K562 (cell line): ENCODE results near the gene ZZZ3. TPM values are rescaled to one million over a fixed set of nuclear protein-coding genes. Genes with fewer than 3 reads are reported as not detected.

Experiments
- BRCA1 ChIP-seq, 2 experiments: fragments of 450-650 bp in 1 of 2; sonication (generic) in 1 of 2; formaldehyde crosslinking in 1 of 2; IDR thresholded peaks; 2 replicates each; pipeline versions ENCODE4 v1.5.0 to v1.6.1; 2017 to 2020; ENCODE audit warnings: mild to moderate bottlenecking in 1 of 2, missing genetic modification reagents in 1 of 2
- ESRRB ChIP-seq: fragments of 250-450 bp; sonication (Bioruptor Pico); IDR thresholded peaks from 2 replicates; pipeline ENCODE4 v1.5.0; 2020; ENCODE audit warnings: mild to moderate bottlenecking, moderate library complexity, borderline replicate concordance
- KLF13 ChIP-seq: fragments of 450-650 bp; IDR thresholded peaks from 2 replicates; pipeline ENCODE4 v1.6.1; 2016; ENCODE audit warnings: missing genetic modification characterization, low read depth, mild to moderate bottlenecking, missing compliant biosample characterization, moderate library complexity, borderline replicate concordance
- LARP7 ChIP-seq: fragments of 450-650 bp; IDR thresholded peaks from 2 replicates; pipeline ENCODE4 v1.6.1; 2016
- MCM2 ChIP-seq: fragments of 450-650 bp; IDR thresholded peaks from 2 replicates; pipeline ENCODE4 v1.6.1; 2017; ENCODE audit warnings: low read depth, mild to moderate bottlenecking
- PCBP1 ChIP-seq: fragments of 200-400 bp; formaldehyde crosslinking; IDR thresholded peaks from 2 replicates; pipeline ENCODE4 v1.6.1; 2018; ENCODE audit warnings: mild to moderate bottlenecking, low read depth, low read length; ENCODE audit not compliant: poor library complexity, severe bottlenecking
- SNRNP70 ChIP-seq: fragments of 200-400 bp; formaldehyde crosslinking; optimal IDR thresholded peaks from 2 replicates; pipeline ENCODE3; 2017; ENCODE audit warnings: low read depth, low read length
- TBL1XR1 ChIP-seq, 2 experiments: IDR thresholded peaks; 2 replicates each; pipeline ENCODE4 v1.6.1; 2012; ENCODE audit warnings: improper control_type of control experiment in 2 of 2, low read length in 2 of 2, mild to moderate bottlenecking in 1 of 2
- TSC22D4 ChIP-seq: fragments of 450-650 bp; IDR thresholded peaks from 2 replicates; pipeline ENCODE4 v1.6.1; 2016; ENCODE audit warnings: missing genetic modification characterization, missing biosample characterization, control low read depth
- ZFP30 ChIP-seq: fragments of 250-450 bp; sonication (Bioruptor Pico); IDR thresholded peaks from 2 replicates; pipeline ENCODE4 v1.8.0; 2022; ENCODE audit warnings: moderate library complexity, mild to moderate bottlenecking, inconsistent platforms, borderline replicate concordance
- ZKSCAN1 ChIP-seq: fragments of 150-350 bp; IDR thresholded peaks from 2 replicates; pipeline ENCODE4 v1.6.1; 2016; ENCODE audit warnings: low read depth, low read length
- ZNF134 ChIP-seq: fragments of 250-450 bp; sonication (Bioruptor Pico); conservative IDR thresholded peaks from 2 replicates; pipeline ENCODE4 v1.4.0; 2020
- polyA plus RNA-seq, 8 experiments: library from polyadenylated mRNA; depleted of rRNA in 4 of 8; stranded (reverse) in 5 of 8; unstranded in 3 of 8; fragments of >200 nt; fragmentation: Nextera tagmentation in 2 of 8; fragmentation: Illumina TruSeq in 1 of 8; extraction: Ambion mirVana in 2 of 8; extraction: Trizol in 1 of 8; gene quantifications; 2 replicates each; pipeline versions ENCODE4 v1.2.1 to v1.2.3, GENCODE V29; 2011 to 2014; ENCODE audit warnings: inconsistent platforms in 1 of 8, missing spikeins in 1 of 8
- total RNA-seq, 7 experiments: library from RNA; depleted of rRNA in 6 of 7; stranded (reverse); fragments of >200 nt in 6 of 7; fragmentation: Illumina TruSeq in 2 of 7; extraction: Trizol in 2 of 7; gene quantifications; 2 replicates each; pipeline versions ENCODE4 v1.2.1 to v1.2.3, GENCODE V29; 2011 to 2021; ENCODE audit warnings: low replicate concordance in 1 of 7
- TF ChIP-seq, protein P1 (sequence below), 2 experiments: IDR thresholded peaks; 2 replicates each; pipeline ENCODE4 v1.6.1; 2011; ENCODE audit warnings: borderline replicate concordance in 1 of 2, control low read depth in 1 of 2, low read depth in 1 of 2, low read length in 1 of 2, mild to moderate bottlenecking in 1 of 2, mixed read lengths in 1 of 2, moderate library complexity in 1 of 2; ENCODE audit not compliant: insufficient read depth in 1 of 2, insufficient read length in 1 of 2, poor library complexity in 1 of 2, severe bottlenecking in 1 of 2; ENCODE audit errors: extremely low read depth in 1 of 2
- TF ChIP-seq, protein P2 (sequence below): sonication (generic); formaldehyde crosslinking; IDR thresholded peaks from 2 replicates; pipeline ENCODE4 v1.8.1; 2023; ENCODE audit warnings: mild to moderate bottlenecking, missing genetic modification reagents
- TF ChIP-seq, protein P3 (sequence below): fragments of 250-450 bp; sonication (Bioruptor Pico); IDR thresholded peaks from 2 replicates; pipeline ENCODE4 v1.5.0; 2022; ENCODE audit warnings: mild to moderate bottlenecking
- TF ChIP-seq, protein P4 (sequence below): fragments of 450-650 bp; IDR thresholded peaks from 2 replicates; pipeline ENCODE4 v1.7.1; 2018; ENCODE audit warnings: mild to moderate bottlenecking, low read depth; ENCODE audit not compliant: partially characterized antibody

The ZZZ3 gene
- total and polyA plus RNA-seq, 9 of the 15 experiments (the other 6 are each of a cell fraction or from before 2014, with no cell fraction given), result 13.9 to 64.0 (median 36.7) TPM

DNA sequence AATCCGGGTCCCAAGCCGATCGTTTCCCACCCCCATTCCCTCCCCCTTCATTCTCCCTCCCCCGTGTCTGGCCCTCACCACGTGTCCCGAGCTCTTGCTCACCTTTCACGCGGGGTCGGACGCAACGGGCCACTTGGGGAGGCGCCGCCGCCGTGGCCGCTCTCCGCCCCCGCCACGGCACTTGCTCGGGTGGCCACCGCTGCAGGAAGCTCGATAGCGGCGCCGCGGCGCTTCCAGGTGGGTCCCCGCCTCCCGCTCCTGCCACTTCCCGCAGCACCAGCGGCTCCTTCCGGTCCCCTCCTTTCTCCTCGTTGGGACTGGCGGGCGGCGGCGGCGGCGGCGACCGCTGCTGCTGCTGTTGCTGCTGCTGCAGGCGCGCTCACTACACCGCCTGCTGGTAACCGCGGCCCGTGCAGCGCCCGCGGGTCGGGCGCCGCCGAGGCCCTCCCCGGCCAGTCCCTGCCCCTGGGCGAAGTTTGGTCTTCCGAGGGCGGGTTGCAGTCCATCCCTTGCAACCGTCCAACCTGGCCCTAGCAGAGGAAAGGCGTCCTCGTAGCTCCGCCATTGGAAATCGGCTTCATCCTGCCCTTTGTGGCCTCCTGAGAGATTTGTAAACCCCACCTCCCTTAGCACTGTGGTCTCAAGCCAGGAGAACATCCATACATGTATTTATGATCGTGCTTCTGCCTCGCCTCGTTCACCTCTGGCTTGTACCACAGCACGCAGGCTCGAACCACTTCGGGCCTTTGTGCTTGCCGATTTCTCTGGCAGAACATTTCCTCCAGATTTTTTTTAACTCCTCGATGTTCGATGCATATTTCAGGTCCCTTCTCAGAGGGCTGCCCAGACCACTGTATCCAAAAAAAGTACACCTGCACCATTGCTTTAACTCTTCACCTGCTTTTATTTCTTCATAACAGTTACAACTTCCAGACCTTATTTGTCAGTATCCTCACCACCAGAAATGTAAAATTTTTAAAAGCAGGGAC lies 996 bp upstream of the ZZZ3 start (continued):
- TF ChIP-seq, protein P1, sequence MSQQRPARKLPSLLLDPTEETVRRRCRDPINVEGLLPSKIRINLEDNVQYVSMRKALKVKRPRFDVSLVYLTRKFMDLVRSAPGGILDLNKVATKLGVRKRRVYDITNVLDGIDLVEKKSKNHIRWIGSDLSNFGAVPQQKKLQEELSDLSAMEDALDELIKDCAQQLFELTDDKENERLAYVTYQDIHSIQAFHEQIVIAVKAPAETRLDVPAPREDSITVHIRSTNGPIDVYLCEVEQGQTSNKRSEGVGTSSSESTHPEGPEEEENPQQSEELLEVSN (IDR thresholded peaks at IDR 0.05; ENCODE audit: borderline replicate concordance in 1 of 2, extremely low read depth in 1 of 2, insufficient read depth in 1 of 2, insufficient read length in 1 of 2, low read depth in 1 of 2, low read length in 1 of 2, poor library complexity in 1 of 2, severe bottlenecking in 1 of 2), result peak in 1 of 2 experiments; percentile 26
- TF ChIP-seq PCBP1 (peak; percentile 96), BRCA1 (IDR thresholded peaks at IDR 0.05) (no peak), BRCA1 (CRISPR knock-in tag; IDR thresholded peaks at IDR 0.05) (no peak), ZFP30 (CRISPR knock-in tag) (no peak), ESRRB (no peak), SNRNP70 (no peak), MCM2 (no peak), ZNF134 (no peak), KLF13 (tag) (no peak), TBL1XR1 (IDR thresholded peaks at IDR 0.05; ENCODE audit: low read length in 2 of 2) (no peak; a peak in 2 of 4 replicates), LARP7 (no peak), TSC22D4 (no peak), ZKSCAN1 (peak; percentile 20; the same call in 1 of the 2 replicates)
- TF ChIP-seq, protein P2, sequence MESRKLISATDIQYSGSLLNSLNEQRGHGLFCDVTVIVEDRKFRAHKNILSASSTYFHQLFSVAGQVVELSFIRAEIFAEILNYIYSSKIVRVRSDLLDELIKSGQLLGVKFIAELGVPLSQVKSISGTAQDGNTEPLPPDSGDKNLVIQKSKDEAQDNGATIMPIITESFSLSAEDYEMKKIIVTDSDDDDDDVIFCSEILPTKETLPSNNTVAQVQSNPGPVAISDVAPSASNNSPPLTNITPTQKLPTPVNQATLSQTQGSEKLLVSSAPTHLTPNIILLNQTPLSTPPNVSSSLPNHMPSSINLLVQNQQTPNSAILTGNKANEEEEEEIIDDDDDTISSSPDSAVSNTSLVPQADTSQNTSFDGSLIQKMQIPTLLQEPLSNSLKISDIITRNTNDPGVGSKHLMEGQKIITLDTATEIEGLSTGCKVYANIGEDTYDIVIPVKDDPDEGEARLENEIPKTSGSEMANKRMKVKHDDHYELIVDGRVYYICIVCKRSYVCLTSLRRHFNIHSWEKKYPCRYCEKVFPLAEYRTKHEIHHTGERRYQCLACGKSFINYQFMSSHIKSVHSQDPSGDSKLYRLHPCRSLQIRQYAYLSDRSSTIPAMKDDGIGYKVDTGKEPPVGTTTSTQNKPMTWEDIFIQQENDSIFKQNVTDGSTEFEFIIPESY (CRISPR knock-in tag), result 0 out of 2 replicates have a peak, but pooled peaks have one; percentile 27
- TF ChIP-seq, protein P3, sequence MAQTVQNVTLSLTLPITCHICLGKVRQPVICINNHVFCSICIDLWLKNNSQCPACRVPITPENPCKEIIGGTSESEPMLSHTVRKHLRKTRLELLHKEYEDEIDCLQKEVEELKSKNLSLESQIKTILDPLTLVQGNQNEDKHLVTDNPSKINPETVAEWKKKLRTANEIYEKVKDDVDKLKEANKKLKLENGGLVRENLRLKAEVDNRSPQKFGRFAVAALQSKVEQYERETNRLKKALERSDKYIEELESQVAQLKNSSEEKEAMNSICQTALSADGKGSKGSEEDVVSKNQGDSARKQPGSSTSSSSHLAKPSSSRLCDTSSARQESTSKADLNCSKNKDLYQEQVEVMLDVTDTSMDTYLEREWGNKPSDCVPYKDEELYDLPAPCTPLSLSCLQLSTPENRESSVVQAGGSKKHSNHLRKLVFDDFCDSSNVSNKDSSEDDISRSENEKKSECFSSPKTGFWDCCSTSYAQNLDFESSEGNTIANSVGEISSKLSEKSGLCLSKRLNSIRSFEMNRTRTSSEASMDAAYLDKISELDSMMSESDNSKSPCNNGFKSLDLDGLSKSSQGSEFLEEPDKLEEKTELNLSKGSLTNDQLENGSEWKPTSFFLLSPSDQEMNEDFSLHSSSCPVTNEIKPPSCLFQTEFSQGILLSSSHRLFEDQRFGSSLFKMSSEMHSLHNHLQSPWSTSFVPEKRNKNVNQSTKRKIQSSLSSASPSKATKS, result no peak
- TF ChIP-seq, protein P4, sequence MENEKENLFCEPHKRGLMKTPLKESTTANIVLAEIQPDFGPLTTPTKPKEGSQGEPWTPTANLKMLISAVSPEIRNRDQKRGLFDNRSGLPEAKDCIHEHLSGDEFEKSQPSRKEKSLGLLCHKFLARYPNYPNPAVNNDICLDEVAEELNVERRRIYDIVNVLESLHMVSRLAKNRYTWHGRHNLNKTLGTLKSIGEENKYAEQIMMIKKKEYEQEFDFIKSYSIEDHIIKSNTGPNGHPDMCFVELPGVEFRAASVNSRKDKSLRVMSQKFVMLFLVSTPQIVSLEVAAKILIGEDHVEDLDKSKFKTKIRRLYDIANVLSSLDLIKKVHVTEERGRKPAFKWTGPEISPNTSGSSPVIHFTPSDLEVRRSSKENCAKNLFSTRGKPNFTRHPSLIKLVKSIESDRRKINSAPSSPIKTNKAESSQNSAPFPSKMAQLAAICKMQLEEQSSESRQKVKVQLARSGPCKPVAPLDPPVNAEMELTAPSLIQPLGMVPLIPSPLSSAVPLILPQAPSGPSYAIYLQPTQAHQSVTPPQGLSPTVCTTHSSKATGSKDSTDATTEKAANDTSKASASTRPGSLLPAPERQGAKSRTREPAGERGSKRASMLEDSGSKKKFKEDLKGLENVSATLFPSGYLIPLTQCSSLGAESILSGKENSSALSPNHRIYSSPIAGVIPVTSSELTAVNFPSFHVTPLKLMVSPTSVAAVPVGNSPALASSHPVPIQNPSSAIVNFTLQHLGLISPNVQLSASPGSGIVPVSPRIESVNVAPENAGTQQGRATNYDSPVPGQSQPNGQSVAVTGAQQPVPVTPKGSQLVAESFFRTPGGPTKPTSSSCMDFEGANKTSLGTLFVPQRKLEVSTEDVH, result peak; percentile 75
